ENCODE measurements around the gene RAB40B. TPM values are rescaled to one million over a fixed set of nuclear protein-coding genes. Genes with fewer than 3 reads are reported as not detected.

Gene RAB40B
- total RNA-seq, 1 donor from 2014 or later = 45.5 TPM

DNA sequence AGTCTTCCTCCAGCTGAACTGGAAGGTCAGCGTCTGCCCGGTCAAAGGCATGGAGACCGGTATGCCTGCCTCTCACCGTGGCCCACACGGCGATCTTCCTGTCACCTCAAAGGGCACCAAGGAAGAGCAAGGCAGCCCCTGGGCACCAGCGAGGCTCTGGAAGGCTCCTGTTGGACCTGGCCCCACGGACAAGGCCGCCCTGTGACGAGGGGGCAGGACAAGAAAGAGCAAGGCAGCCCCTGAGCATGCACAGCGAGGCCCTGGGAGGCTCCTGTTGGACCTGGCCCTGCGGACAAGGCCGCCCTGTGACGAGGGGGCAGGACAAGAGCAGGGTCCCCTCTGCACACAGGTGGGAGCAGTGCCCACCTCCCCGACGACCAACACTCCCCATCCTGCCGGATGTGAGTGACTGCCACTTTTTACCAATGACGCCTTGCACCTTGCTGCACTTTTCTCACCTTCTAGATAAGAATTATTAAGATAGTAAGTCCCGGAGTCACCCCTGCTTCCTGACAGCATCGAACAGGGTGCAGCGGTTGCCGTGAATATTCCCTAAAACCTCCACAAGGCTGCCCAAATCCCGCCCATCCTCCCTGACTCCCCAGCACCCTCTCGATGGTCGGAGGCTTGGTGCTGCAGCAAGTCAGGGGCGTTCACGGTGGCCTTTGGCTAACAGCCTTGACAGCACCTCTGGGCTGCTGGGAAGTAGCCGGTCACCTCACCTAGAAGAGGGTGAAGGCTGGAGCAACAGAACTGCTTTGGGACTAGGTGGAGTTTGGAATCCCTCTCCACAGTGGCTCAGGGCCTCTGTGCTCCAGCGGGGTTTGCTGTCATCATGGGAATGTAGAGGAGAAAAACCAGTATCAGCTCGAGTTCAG, 44.6 kb downstream of the RAB40B start:
- no peak for DNase-seq (ENCODE audit: low read depth)

GRCh38 chr17:82650723-82651122, 47.8 kb downstream of the RAB40B start:
- no peak for DNase-seq (ENCODE audit: low read depth)

- DNase-seq (ENCODE audit: low read depth) = no peak
Observed at GRCh38 chr17:82649501-82650261, 48.8 kb downstream of the RAB40B start.

DNA sequence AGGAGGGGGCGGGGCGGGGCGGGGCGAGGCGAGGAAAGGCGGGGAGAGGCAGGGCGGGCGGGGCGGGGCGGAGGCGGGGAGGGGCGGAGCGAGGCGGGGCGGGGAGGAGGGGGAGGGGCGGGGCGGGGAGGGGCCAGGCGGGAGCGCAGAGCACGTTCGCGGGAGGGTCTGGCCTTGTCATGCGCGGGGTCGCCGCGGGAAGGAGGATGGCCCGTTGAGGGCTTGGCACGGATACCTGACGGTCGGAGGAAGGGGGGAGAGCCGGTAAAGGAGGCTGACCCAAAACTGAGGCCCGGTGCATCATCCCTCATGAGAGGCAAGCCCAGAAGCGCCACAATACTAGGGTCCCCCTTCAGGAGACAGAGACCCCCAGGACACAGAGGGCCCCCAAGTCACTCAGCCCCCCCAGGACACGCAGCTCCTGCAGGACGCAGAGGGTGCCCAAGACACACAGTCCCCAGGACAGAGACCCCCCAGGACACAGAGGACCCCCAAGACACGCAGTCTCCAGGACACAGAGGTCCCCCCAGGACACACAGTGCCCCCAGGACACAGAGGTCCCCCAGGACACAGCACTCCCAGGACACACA, 49.7 kb downstream of the RAB40B start:
- DNase-seq (ENCODE audit: low read depth) = no peak

GRCh38 chr17:82648165-82648668, 50.3 kb downstream of the RAB40B start, which contains the start of gene WDR45B:
WDR45B (minus strand) TSS chr17:82648444; CDS start chr17:82648340, 104 bp downstream.
- DNase-seq (ENCODE audit: low read depth) = peak; percentile 96

DNA sequence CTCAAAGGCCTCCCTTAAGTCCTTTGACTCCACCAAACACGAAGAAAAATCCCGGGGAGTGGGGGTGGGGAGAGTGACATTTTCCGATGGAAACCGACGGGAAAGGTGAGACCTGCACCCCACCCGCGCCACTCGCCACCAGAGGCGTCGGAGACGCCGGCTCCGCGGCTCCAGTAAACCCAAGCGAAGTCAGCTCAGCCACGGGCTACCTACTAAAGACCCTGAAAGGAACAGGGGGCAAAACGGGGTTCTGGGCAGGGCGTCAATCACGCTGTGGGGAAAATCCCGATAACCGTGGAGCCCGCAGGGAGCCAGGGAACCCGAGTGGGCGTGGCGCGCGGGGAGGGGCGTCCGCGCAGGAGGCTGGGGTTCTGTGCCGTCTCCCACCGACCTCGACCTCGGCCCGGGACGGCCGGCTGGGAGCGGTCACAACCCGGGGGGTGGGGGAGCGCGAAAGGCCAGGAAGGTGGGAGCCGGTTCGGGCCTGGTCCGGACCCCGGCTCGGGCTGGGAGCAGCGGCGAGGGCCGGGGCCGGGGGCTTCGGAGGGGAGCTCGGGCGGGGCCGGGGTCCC, 50.8 kb downstream of the RAB40B start:
- DNase-seq (ENCODE audit: low read depth) = peak; percentile 20

- no peak for DNase-seq (ENCODE audit: low read depth)
Observed at GRCh38 chr17:82645516-82645915, 53.0 kb downstream of the RAB40B start.

DNA sequence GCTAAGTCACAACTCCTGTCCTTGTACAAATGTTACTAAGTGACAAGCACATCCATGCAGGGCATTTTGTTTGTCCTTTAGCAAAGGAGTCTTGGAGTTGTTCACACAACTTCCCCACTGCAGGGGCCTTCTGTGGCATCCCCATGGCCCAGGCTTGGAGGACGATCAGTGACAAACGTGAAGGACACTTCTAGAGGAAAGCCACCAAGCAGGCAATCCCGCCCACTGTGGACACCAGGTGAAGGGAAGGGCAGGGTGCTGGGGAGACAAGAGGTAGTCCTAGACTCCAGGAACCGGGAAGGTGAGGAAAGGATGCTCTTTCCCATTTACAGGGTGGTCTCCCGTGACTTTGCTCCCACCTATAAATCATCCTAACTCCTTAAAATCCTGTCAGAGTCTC, 54.4 kb downstream of the RAB40B start:
- no peak for DNase-seq (ENCODE audit: low read depth)

DNA sequence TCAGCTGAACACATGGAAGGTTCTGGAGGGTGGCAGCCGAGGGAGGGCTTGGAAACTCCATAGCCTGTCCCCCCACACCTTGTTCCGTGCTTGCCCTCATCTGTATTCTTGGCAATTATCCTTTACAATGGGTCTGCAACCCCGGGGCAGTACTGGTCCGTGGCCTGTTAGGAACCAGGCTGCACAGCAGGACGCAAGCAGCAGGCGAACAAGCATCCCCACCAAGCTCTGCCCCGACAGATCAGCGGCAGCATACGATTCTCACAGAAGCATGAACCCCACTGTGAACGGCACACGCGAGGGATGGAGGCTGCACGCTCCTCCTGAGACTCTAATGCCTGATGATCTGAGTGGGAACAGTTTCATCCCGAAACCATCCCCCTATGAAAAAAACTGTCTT, 56.5 kb downstream of the RAB40B start:
- no peak for DNase-seq (ENCODE audit: low read depth)

- DNase-seq (ENCODE audit: low read depth) = no peak
Observed at GRCh38 chr17:82640036-82640435, 58.5 kb downstream of the RAB40B start.

DNA sequence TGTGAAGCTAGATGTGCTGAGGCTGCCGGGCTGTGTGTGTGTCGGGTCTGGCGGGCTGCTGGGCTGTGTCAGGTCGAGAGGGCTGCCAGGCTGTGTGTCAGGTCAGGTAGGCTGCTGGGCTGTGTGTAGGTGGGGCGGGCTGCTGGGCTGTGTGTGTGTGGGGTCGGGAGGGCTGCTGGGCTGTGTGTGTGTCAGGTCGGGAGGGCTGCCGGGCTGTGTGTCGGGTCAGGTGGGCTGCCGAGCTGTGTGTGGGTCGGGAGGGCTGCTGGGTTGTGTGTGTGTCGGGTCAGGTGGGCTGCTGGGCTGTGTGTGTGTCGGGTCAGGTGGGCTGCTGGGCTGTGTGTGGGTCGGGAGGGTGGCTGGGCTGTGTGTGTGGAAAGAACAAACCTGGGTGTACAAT, 58.9 kb downstream of the RAB40B start:
- no peak for DNase-seq (ENCODE audit: low read depth)

DNA sequence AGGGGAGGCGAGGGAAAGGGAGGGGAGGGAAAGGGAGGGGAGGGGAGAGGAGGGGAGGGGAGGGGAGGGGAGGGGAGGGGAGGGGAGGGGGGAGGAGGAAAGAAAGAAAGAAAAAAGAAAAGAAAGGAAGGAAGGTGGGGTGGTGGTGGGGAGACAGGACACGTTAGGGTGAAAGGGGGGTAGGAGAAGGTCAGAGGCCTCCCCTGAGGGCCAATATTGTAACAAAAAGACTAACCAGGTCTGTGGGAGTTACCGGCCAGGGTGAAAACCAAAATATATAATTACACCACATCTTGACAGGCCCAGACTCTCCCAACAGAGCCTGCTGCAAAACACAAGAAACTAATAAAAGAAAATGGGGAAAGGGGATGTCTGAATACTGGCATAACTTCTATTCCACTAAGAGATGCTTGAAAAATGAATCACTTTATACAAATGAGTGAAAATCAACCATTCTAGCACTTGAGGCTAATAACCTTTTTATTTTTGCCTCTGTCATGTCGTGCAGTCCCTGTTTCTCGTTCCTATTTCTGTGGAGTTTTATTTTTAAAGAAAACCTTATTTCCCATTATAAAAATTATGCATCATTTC, 60.2 kb downstream of the RAB40B start:
- DNase-seq (ENCODE audit: low read depth) = no peak

DNA sequence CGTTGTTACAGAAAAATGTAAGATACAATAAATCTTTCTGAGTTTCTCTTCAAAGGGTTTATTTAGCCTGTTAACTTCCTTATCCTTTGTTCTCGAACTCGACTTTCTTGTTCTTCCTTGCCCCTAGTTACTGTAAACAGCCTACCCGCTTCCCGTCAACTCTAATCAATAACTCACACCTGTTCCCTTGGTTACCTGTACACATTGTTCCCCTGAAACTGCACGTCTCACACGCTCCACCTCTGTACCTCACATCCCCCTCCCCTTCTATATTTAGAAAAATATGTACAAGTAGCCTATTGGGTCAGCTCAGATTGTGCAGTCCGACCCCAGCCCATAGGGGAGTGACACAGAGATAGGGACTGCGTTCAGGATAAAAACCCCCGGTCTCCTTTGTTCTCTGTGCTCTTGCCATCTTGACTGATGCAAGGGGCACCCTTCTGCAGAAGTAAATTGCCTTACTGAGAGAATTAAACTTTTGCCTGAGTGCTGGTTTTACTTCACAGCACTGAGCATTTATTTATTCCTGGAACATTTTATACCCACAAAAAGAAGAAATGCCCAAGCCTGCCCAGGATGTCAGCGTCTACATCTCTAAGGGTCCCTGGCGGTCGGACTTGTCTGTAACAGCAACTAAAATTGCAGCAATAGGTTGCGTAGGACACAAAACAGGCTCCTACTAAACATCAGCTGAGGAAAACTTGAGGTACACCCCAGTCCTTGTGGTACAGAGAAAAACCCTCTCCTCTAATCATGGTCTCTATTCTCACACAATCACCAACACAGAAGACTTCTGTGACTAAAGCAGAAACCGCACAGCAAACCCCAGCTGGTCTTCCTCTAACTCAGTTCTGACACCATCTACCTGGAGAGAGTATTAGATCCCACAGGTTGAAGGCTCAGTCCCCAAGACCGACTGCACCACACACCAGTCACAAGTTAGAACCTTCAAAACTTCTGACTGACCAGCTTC, 61.6 kb downstream of the RAB40B start:
- no peak for DNase-seq (ENCODE audit: low read depth)

- DNase-seq (ENCODE audit: low read depth) = no peak
Observed at GRCh38 chr17:82633343-82633742, 65.2 kb downstream of the RAB40B start.

GRCh38 chr17:82632451-82632850, 66.0 kb downstream of the RAB40B start:
- no peak for DNase-seq (ENCODE audit: low read depth)

GRCh38 chr17:82631544-82631943, 67.0 kb downstream of the RAB40B start:
- DNase-seq (ENCODE audit: low read depth) = no peak

GRCh38 chr17:82630212-82630611, 68.3 kb downstream of the RAB40B start:
- DNase-seq (ENCODE audit: low read depth) = no peak

DNA sequence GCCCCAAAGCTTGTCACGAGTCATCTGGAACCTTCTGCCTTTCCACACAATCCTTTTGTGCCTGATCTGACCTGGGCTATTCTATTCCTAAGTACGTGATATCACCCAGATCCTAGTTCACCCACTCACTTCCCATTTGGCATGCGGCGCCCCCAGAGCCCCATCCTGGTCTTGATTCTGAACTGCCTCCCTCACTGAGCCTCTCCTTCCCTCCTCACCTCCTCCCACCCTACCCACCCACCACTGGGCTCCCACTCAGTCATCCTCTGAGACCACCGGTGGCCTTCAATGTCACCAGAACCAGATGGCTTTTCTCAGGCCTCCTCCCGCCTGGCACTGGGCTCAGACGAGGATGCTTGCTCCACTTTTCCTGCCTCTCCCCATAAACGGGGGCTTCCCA, 68.8 kb downstream of the RAB40B start:
- no peak for DNase-seq (ENCODE audit: low read depth)

GRCh38 chr17:82627405-82627804, 71.1 kb downstream of the RAB40B start:
- DNase-seq (ENCODE audit: low read depth) = no peak

DNA sequence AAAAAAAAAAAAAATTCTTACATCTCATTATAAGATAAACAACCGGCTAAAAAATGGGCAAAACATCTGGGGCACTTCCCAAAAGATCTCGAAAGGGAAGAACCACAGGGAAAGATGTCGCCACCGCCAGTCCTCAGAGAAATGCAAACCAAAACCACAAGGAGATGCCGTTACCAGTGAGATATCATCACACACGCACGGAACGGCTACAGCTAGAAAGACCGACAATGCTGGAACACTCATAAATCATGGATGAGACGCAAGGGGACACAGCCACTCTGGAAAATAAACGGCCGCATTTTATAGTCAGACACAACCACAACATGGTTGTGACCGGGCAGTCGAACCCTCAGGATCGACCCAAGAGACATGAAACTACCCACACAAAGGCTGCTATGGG, 74.8 kb downstream of the RAB40B start:
- DNase-seq (ENCODE audit: low read depth) = no peak

Data from myocyte (in vitro differentiated cells).